HG02943 (cell line): Measurements from ENCODE around the gene RAD51B.

Experiments
- ATAC-seq: cut with Tn5 transposase; IDR thresholded peaks from one replicate; pipeline ENCODE4 v1.9.1; 2021; ENCODE audit warnings: mild to moderate bottlenecking, low read depth, moderate library complexity; ENCODE audit not compliant: unreplicated experiment

RAD51B gene

DNA sequence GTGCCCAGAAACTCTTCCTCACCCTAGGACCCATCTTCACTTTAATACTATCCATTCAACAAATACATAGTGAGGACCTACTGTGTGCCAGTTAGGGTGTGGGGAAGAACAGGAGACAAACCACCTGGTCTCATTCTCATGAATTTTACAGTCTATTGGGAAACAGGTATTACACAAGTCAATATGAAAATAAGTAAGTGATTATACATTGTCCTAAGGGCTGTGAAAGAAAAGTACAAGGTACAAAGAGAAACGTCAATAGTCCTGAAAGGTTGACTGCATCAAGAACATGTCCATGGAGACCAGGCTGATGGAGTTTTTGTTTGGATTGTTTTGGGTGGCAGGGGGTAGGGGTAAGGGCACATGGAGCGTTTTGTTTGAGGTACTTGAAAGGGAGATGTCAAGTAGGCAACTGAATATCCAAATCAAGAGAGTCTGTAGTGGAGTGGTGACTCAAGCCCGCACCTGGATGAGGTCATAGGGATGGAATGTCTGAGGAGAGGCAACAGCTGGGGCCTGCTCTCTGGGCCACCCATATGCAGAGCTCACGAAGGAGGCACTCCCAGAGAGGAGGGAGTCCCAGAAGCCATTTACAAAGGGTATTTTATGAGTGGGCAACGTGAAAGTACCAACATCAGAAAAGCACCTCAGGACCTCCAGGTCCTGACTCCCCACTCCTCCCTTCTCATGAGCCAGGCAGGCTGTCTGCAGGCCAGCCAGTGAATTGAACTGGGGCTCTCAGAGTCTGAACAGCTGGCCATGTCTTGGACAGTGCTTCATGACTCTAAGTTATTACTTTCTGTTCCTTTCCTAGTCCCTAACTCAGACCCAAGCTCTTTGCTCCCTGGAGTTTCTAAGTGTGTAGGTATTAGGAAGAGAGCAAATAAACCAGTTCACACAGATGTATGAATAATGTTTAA is 701.3 kb downstream of the RAD51B start:
- no peak for ATAC-seq

DNA sequence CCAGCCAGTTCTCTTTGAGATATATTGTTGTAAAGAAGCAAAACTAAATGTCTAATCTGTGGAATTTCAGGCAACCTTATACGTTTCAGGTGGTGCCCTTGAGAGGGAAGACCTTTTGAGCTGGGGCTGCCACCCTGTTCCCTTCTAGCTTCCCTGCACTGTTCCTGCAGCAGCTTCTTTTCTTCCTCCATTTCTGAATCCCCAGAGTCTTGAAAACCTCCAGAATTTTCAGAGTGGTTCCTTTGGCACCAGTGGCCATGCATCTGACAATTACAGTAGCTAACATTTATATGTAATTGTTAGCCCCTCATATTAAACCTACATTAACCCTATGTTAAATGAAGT is 702.0 kb downstream of the RAD51B start:
- no peak for ATAC-seq

GRCh38 chr14:68521961-68522509 is 702.5 kb downstream of the RAD51B start:
- ATAC-seq: no peak

- no peak for ATAC-seq
These were observed 703.1 kb downstream of the RAD51B start for GRCh38 chr14:68522510-68523325.

- no peak for ATAC-seq
These were observed 703.7 kb downstream of the RAD51B start for GRCh38 chr14:68523326-68523610.

DNA sequence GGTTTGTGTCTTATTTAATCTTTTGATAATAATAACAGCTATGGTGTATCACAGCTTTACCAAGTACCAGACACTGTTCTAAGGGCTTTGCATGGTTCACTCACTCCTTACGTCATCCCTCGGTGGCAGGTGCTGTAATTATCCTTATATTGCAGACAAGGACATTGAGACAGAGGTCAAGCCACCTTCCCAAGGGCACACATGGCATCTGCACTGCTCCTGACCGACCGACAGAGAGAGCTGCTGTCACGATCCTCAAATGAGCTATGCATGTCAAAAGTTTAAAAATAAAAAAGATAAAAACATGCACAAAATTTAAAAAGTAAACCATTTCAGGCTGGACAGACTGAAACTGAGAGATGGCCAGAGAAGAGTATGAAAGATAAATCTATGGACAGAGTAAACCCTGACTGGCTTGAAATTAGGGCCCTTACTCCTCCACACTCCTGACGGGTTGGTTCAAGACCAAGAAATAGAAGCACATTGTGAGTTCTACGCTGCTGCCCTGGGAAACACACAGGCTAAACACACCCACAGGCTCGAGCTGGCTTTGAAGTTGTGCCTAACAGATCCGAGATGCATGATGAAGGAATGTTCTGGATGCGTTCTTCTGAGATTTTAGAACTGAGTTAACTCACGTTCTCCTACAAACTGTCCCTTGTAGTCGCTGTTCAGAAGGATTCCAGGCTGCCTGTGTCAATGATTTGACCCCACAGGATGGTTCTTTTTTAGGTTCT is 704.6 kb downstream of the RAD51B start:
- no peak for ATAC-seq

DNA sequence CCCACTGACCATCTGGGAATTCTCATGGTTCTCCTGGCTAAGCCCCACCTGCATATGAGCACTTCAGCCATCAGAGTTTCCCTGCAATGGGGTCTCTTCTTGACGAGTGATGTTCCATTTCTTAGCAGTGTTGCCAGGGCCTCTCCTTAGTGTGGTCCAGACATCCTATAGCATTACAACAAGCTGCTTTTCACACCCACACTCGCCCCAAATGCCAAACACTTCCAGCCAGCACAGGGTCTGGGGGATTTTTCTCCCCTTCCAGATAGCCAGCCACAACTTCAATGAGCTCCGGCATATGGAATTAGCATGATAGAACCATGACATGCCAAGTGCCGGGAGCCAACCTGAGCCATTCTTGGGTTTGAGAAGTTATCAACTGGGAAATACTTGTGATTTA is 705.9 kb downstream of the RAD51B start:
- ATAC-seq: no peak

DNA sequence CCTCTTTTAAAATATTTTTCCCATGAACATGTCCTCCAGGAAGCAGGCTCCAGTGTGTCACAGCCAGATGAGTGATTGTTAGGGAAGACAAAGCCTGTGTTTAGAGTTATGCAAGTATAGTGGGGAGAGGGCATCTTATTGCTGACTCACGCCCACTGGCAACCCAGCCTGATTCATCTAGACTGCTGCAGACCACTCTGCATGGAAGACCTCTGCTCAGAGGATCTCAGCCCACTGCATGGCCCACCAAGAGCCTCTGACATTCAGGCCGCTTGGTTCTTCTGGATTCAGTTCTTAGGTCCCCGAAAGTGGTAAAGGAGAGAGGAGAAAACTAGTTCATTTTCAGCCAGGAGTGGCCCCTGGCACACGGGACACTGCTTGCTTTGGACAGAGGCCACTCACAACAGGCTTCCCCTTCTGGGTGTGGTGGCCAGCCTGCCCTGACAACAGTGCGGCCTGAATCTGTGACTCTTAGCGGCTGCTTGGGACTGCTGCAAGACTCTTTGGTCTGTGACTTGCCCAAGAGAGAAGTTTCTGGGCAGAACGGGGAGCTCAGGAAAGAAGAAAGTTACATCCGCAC is 707.0 kb downstream of the RAD51B start:
- ATAC-seq: no peak

DNA sequence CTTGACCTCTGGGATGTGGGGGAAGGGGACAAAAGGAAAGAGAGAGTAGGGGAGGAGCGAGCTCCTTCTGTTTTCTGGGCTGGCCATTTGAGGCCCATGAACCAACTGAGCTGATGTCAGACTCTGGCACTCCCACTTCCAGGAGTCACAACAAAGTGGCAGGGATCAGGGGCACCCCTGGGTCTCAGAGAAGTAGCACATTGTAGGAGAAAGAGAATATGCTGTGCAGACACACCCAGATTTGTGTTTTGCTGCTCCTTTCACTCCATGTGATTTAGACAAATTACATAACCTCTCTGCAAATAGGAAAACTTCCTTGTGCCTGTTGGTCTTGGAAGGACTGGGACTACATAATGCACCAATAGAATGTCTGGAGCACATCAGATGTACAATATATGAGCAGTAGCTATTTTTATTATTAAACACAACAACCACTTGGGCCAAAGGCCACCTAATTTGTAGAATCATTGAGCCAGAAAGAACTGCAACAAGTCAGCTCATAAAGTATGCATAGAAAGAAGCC is 707.8 kb downstream of the RAD51B start:
- no peak for ATAC-seq

- no peak for ATAC-seq
These were observed 708.6 kb downstream of the RAD51B start for GRCh38 chr14:68528040-68528687.

DNA sequence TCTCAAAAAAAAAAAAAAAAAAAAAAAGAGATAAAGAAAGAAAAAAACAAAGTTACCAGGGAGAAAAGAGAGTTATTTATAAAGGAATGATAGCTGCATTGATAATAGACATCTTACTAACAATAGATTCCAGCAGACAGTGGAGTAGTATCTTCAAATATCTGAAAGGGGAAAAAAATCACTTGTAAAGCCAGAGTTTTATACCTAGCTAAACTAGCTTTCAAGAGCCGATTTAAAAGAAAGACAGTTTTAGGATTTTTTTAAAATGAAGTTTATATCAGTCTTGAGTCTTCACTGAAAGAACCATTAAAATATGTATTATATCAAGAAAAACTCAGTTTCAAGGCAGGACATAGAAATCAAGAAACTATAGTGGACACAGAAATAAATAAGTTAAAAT is 710.9 kb downstream of the RAD51B start:
- ATAC-seq: no peak

GRCh38 chr14:68532496-68532895 is 712.9 kb downstream of the RAD51B start:
- no peak for ATAC-seq

- ATAC-seq: no peak
These were observed 714.7 kb downstream of the RAD51B start for GRCh38 chr14:68534276-68534675.

DNA sequence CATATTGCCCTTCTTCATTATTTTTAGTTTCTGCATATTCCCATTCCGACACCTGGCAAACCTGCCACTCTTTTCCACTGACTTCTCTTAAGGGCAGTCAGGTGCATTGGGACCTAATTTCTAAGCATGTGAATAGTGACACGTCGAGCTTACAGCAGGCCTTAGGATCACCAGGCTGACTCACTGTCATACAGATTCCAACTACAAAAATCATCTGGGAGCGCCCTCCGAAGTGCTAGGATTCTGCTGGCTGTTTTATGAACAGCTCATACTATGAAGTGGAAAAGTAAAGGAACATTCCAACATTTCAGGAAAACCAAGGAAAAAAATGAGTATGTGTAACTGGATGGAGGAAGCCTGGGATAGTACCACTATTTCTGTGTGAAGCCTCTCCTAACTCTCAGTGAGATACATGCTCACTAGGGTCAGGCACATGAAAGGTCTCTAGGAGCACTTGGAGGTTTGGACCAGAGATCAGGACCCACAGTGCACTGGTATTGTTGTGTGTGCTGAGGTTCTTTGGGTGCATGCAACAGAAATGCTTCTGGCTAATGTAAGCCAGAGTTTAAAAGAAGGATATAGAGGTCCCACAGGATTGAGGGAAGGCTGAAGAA is 715.9 kb downstream of the RAD51B start:
- no peak for ATAC-seq

DNA sequence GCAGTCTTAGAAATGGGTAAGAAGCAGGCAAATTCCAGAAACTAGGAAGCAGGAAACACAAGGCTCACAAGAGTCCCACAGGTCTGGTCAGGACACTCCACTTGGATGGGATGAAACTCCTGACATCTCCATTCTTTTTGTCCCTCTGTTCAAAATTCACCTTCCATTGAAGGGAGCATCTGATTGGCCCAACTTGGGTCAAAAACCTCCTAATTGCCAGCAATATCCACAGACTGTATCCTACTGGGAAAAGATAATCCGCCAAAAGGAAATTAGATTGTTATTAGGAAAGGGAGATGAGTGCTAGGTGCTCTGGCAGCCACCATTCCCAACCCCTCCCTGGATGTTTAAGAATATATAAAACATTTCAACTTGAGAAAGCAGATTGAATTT is 716.4 kb downstream of the RAD51B start:
- no peak for ATAC-seq

DNA sequence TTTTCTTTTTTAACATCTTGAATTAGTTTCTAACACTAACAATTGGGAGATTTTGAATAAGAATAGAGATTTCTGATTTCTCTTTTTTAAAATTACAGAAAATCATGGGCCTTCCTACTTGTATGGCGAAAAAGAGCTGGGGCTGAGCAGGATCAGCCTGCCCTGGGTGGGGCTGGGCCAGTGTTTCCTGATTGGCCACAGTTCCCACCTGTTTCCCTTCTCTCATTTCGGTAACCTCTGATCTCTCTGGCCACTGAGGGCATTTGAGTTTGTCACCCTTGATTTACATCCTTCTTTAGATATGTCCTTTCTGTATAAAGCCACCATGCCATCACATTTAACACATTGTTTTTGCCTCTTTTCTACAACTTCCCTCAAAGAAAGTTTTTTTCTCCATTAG is 719.1 kb downstream of the RAD51B start:
- no peak for ATAC-seq

GRCh38 chr14:68539241-68539737 is 719.7 kb downstream of the RAD51B start:
- ATAC-seq: no peak

DNA sequence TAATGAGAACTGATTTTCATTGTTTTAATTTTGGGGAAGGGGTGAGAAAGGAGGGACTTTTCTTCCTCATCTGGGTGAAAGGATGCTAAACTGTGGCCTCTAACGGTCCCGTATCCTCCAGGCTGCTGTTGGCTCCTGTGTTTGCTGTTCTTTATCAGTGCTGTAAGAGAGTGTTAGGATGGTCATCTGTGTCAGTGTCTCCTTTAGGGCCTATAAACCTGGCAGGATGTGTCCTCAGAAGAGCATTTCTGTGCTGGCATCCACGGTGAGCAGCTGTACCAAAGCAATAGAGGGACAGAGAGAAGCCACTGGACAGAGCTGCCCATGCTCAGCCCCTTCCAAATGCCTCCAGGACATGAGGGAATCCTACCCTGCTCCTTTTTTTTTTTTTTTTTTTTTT is 720.2 kb downstream of the RAD51B start:
- ATAC-seq: no peak

DNA sequence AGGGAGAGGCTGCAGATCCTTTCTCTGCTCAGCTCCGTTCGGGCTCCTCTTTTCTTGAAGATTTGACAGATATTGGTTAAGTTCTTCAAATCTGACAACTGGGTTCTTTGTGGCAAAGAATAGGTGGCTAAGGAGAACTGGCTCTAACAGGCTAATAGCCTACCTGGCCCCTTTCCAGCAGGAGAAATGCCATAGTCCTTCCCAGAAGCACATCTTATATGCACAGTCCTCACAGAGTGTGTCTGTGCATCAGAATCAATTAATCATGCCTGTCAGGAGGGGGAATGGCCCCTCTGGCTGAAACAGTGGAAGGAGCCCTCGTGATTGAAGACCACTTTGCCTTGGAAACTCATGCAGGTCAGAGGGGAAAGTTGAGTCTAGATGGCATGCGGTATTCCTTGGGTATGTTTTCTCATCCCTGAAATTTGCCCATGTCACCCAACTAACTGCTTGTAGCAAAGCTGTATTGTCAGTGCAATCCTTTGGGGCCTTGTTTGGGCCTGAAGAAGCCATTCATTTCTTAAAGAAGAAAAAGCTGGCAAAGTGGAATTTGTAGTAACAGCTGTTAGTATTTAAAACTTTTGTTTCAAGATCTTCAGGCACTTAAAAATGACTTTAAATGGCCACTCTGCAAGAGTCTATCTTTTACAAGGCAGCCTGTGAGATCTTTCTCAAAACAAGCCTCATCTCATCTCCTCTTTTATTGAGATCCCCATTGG is 721.8 kb downstream of the RAD51B start:
- no peak for ATAC-seq
